K562 treated with DMSO at 1 percent for 24 hours (cell line): Measurements from ENCODE around the gene VAC14. TPM values are rescaled to one million over a fixed set of nuclear protein-coding genes. Genes with fewer than 3 reads are reported as not detected.

Source experiments
- total RNA-seq: library from RNA; unstranded; fragments of 300-600 nt; gene quantifications from 2 replicates; pipeline ENCODE4 v1.2.3, GENCODE V29; 2022; ENCODE audit warnings: low read depth; ENCODE audit not compliant: insufficient read depth

VAC14 gene
- total RNA-seq: 42.6 and 42.8 TPM in 2 replicates

GRCh38 chr16:70800781-70801480, at the start of gene VAC14:
Gene VAC14, minus strand, starts transcription at chr16:70801158. Its CDS starts 258 bp downstream, at chr16:70800900.

DNA sequence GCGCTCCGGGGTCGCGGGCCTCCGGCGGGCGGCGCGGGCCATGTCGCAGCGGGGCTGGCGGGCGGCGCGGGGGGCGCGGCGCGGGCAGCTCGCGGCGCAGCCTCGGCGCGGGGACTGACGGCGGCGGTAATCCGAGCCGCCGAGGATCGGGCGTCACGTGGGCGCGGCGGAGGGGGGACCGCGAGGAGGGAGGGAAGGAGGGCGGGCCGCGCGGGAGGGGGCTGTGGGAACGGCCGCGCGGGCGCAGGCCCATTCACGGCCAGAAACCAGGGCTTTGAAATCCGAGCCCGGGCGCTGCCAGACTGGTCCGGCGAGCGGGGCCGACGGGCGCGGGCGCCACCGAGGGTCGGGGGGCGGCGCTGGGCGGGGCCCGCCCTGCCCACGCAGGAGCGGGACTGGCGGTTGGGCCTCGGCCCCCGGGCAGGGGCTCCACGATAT, 115.0 kb downstream of the VAC14 start, which contains the start of gene MTSS2:
TSS of gene MTSS2 (minus strand) at position 116 of the 438 bp plus-strand sequence. CDS start 262 bp downstream, outside the sequence.

DNA sequence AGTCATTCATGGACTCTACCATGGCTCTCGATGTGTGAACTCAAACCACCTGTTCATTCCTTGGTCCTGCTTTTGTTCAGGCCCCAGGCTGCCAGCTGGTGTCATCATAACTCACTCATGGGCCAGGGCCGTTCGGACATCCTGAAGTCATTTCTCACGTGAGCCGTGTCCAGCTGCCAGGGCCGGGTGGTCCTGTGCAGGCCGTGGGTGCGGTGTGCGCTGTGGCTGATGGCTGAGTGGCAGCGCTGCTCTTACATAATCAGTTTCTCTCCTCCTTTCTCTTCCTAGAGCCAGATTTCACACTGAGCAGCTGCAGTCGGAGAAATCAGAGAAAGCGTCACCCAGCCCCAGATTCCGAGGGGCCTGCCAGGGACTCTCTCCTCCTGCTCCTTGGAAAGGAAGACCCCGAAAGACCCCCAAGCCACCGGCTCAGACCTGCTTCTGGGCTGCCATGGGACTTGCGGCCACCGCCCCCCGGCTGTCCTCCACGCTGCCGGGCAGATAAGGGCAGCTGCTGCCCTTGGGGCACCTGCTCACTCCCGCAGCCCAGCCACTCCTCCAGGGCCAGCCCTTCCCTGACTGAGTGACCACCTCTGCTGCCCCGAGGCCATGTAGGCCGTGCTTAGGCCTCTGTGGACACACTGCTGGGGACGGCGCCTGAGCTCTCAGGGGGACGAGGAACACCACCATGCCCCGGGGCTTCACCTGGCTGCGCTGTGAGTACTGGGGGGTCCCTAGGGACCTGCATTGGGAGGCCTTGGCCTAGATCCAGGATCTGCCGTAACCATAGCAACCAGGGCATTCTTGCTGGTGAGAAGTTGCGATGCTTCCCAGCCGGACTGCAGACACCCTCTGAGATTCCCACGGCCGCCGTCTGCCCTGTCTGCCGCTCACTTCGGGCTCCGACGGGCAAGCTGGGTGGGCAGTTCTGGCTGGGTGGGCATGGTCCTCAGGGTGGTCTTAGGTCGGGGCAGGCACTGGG, 154.4 kb downstream of the VAC14 start, which contains the start of gene IL34:
TSS of gene IL34 (plus strand) at position 300 of the 982 bp plus-strand sequence. CDS start at position 689, 389 bp downstream.

Other genes starting within 250 kb of the VAC14 start
- not detected in 2 replicates for gene IL34, start 154.6 kb downstream of the VAC14 start, total RNA-seq
- 41.8 and 42.2 TPM in 2 replicates for gene MTSS2, start 115.1 kb downstream of the VAC14 start, total RNA-seq